ENCODE measurements around the gene RETREG3.

RETREG3 gene

DNA sequence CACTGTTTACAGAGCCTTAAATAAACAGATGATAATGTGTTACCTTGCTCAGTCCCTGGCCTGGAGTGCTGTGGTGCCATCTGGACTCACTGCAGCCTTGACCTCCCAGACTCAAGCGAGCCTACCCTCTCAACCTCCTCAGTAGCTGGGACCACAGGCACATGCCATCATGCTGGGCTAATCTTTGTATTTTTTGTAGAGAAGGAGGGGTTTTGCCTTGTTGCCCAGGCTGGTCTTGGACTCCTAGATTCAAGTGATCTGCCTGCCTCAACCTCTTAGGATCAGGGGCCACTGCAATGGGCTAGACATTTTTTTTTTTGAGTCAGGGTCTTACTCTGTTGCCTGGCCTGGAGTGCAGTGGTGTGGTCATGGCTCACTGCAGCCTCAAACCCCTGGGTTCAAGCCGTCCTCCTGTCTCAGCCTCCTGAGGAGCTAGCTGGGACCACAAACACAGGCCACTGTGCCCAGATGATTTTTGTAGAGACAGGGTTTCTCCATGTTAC, 78.2 kb downstream of the RETREG3 start:
- DNase-seq (ENCODE audit: extremely low read depth, low read depth) = no peak
- TF ChIP-seq, protein P1, sequence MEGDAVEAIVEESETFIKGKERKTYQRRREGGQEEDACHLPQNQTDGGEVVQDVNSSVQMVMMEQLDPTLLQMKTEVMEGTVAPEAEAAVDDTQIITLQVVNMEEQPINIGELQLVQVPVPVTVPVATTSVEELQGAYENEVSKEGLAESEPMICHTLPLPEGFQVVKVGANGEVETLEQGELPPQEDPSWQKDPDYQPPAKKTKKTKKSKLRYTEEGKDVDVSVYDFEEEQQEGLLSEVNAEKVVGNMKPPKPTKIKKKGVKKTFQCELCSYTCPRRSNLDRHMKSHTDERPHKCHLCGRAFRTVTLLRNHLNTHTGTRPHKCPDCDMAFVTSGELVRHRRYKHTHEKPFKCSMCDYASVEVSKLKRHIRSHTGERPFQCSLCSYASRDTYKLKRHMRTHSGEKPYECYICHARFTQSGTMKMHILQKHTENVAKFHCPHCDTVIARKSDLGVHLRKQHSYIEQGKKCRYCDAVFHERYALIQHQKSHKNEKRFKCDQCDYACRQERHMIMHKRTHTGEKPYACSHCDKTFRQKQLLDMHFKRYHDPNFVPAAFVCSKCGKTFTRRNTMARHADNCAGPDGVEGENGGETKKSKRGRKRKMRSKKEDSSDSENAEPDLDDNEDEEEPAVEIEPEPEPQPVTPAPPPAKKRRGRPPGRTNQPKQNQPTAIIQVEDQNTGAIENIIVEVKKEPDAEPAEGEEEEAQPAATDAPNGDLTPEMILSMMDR (IDR thresholded peaks at IDR 0.05; ENCODE audit: low read depth, low read length) = no peak
